Effector CD4-positive, alpha-beta T cell (primary cell): ENCODE measurements around the gene CROT.
A peak's percentile ranks its signal among the peaks of the same experiment; 100 is the strongest.

ENCODE experiments used
- DNase-seq: peaks from one replicate; pipeline ENCODE4 v3.0.0-alpha.2; 2020

CROT gene

DNA sequence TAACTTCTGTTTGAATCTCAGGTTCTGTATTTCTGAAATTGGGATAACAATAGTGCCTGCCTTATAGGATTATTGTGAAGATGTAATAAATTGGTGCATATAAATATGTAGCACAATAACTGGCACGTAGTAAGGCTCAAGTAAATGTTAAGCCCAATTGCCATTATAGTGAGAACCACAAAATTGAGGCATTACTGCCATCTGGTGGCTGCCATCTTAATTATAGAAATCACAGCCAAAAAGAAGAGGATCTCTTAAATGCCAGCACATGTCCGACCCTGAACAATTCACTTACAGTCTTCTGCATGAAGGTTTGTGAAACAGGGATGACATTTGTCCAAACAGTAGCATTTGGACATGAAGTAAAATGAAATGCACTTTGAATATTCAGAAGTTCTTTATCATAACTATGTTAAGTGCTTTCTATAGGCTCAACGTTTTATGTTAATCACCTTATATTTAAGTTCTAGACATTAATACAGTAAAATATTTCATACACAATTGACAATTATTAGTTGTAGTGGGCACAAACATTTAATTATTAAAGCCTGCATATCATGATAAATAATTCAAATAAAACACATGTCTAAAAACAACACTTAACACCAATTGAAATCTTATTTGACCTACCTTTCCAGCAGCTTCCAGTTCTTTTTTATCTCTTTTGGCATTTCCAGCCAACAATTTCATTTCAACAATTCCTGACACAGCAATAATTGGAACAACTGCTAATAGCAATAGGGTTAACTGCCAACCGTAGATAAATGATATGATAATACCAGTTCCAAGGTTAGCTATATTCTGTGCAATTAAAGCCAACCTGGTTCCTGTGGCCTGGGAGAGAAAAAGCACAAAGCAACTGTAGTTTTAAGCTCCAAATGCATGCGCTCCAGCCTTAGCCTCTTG, 71.5 kb downstream of the CROT start:
- DNase-seq: peak; percentile 74

- no peak for DNase-seq
Observed at GRCh38 chr7:87420173-87420572, 74.7 kb downstream of the CROT start.

DNA sequence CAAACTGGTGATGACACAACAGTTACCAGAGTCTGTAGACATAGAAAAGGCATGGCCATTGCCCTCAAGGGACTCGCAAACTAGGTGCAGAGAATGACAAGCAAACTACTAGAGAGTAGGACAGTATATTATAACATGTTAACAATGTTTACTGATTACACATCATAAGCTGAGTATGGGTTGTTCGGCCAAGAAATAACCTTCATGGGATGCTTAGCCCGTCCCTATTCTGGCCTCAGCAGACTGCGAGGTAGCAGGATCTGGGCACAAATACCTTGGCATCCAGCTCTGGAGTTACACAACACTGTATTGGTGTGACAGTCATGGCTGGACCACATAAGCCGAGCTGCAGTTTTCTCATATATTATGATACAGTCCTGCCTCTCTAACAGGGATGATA, 78.6 kb downstream of the CROT start:
- no peak for DNase-seq

DNA sequence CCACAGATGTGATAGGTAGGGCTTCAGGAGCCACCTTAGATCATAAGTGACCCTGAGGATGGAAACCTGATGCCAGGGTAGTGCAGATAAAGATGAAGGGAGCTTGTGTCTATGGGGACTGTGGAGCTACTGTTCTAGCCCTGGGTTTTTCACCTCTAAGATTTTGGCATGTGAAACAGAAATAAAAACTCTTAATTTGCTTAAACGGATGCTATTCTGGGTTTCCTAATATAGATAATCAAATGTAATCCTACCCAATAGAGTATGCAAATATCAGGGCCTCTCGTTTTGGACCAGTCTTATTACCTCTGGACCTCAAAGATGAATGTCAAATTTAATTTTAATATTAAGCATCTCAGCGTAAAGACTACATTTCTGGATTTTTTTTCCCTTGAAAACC, 80.7 kb downstream of the CROT start:
- DNase-seq: no peak

DNA sequence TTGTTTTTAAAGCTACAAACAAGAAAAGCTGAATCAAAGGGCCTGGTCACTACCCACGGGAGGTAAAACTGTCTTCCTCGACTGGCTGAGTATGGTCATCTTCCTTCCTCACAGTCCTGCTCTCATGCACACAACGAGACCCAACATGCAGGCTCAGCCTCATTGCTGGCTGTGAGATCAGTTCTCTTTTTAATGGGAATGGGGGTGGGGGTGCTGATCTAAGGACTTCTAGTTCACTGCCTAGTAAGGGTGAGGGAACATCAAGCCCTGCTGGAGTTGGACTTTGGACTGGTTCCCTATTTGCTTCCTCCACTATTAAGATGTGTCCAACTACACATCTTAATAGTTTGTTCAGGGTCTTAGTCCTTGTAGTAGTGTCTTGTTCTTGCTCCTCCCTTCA, 81.8 kb downstream of the CROT start:
- DNase-seq: no peak

GRCh38 chr7:87432536-87432935, 87.1 kb downstream of the CROT start:
- DNase-seq: no peak

- DNase-seq: no peak
Observed at GRCh38 chr7:87435546-87435945, 90.1 kb downstream of the CROT start.

DNA sequence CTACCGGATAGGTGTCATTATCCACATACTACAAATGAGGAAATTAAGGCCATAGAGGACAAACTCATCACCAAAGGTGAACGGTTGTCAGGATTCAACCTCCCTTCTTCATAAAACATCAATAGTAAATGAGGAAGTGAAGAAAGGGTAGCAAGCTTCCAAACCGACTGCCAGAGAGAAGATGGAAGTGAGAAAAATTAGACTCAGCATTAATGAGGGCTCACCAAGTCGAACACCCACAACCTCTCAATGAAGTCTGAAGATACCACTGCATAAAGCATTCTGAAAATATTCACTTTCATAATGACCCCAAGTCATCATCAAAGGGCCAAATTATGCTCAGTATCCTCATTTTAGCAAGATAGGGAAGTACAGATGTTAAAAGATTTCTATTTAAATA, 100.4 kb downstream of the CROT start:
- no peak for DNase-seq

GRCh38 chr7:87447116-87447635, 101.7 kb downstream of the CROT start:
- DNase-seq: no peak

DNA sequence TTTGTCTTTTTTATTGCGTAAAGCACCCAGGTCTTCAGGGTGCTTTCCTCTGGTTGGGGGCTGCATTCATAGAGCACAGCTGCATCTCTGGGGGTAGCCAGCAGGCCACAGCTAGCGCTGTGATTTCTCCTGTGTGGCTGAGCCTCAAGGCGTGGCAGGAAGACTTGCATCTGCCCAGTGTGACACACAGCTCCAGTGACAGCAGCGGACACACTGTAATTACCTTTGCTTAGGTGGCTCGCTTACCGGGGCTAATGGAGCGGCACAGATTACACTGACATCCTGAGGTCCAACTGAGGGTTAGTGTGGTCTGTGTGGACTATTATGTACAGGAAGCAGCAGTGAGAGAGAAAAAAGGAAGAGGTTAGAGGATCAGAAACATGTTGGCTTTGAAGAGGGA, 102.9 kb downstream of the CROT start:
- no peak for DNase-seq
